Astrocyte of the spinal cord (primary cell): ENCODE results near the gene VAX1.

Experiments used
- DNase-seq: peaks from one replicate; pipeline ENCODE4 v3.0.0; 2011; ENCODE audit warnings: low read depth, low spot score
- H3K4me3 ChIP-seq: 2 replicates; pipeline ENCODE4 v1.5.1; 2011; ENCODE audit warnings: low read depth, mild to moderate bottlenecking, low read length, moderate library complexity
- in situ Hi-C: cut with HindIII; loops from 2 replicates; pipeline ENCODE4 v1.10.0; 2017; ENCODE audit warnings: low sequenced_read_pairs
- TF ChIP-seq, protein P1 (sequence below): IDR thresholded peaks from 2 replicates; pipeline ENCODE4 v1.5.1; 2012; ENCODE audit warnings: low read depth, mild to moderate bottlenecking, low read length, inconsistent platforms

VAX1 gene

DNA sequence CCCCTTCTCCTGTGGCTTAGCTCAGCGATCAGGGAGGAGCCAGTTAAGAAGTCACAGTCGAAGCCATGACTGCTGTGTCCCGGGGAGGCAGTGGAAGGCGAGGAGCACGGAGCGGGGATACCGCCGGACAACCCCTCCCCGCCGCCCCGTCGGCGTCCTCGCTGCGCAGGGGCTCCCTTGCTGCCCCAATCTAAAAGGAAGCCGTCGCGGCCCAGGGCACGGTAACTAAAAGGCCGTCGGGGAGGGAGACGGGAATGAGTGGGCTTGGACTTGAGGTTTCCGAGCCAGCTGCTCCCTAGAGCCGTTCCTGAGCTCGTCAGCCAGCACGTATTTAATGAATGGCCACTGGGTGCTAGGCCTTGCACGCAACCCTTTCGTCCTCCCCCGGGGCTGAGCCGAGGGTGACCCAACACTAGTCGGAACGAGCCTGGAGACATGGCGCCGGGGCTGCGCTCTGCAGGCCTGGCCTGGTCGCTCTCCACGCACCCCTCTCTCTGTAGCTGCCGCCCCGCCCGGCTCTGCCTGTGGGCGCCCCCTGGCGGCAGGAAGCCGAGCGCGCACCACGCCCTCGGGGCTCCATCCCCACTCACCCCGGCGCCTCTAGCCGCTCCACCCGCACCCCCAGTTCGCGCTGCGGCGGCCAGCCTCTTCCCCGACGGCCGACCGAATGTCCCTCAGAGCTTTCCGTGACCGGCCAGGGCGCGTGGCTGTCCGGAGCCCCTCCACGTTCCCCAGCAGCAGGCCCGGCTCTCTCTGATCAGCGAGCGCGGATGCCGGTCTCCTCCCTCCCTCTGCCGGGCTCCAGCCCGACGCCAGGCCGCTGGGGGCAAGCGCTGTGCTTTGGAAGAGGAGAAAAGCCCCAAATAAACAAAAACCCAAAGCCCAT lies 30.0 kb upstream of the VAX1 start:
- H3K4me3 ChIP-seq: no peak overlapping the region
- in situ Hi-C loops: no loop called here
- TF ChIP-seq, protein P1, sequence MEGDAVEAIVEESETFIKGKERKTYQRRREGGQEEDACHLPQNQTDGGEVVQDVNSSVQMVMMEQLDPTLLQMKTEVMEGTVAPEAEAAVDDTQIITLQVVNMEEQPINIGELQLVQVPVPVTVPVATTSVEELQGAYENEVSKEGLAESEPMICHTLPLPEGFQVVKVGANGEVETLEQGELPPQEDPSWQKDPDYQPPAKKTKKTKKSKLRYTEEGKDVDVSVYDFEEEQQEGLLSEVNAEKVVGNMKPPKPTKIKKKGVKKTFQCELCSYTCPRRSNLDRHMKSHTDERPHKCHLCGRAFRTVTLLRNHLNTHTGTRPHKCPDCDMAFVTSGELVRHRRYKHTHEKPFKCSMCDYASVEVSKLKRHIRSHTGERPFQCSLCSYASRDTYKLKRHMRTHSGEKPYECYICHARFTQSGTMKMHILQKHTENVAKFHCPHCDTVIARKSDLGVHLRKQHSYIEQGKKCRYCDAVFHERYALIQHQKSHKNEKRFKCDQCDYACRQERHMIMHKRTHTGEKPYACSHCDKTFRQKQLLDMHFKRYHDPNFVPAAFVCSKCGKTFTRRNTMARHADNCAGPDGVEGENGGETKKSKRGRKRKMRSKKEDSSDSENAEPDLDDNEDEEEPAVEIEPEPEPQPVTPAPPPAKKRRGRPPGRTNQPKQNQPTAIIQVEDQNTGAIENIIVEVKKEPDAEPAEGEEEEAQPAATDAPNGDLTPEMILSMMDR: peak; percentile 71
- DNase-seq: no peak

DNA sequence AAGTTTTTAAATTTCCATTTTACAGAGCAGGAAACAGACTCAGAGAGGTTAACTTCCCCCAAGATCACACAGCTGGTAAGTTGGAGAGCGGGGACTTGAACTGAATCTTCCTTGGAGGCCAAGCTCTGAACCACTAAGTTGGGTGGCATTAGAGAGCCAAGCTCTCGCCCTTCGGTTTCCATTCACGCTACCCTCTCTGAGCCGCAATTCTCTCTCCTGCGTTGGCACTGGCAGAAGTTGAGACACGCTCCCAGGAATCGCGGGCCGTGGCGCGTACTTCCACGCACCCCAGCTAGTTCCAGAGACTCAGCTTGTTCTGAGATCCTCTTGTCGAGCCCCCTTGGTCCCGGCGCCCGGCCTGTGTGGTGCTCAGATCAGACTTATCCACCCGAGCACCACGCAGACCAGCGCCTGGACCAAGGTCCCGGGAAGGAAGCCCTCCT lies 29.3 kb upstream of the VAX1 start:
- DNase-seq: no peak
- H3K4me3 ChIP-seq: no peak overlapping the region
- TF ChIP-seq, protein P1: no peak
- in situ Hi-C loops: no loop called here

DNA sequence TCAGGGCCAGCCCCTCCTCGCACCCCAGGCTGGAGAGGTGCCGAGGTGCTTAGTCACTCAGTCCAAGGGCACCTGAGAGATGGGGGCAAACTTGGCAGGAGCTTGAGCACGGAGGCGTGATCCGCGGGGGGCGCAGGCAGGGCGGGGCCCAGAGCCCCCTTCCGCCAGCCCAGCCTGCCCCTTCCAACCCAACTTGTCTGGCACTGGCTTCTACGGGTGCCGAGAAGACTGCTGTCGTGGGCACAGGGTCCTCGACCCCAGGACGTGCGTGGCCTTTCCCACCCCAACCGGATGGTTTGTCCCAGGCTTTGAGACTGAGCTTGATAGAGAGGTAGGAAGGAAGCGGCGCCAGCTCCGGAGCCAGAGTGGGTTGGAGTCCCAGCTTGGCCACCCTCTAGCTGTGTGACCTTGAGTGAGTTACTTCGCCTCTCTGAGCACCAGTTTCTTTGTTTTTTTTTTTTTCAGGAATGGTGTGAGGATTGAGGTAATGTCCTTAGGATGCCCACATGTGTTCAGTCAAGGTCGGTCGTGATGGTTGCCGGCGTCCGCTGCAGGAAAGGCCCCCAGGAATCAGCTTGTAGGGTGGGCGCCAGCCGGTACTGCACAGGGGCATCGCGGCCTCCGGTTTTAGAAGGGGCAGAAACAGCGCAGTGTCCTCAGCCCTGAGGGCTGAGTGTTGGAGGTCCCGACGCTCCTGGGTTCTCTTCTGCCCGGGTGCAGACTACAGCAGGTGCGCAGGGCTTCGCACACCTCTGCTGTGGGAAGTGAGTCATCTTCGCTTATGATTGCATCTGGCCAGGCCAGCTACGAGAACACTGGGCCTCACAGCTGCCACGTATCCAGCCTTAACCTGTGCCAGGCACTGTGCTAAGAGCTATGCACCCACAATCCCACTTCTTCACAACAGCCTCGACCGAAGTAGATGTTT lies 28.6 kb upstream of the VAX1 start:
- in situ Hi-C loops: no loop called here
- TF ChIP-seq, protein P1: no peak
- no peak for DNase-seq
- H3K4me3 ChIP-seq: no peak overlapping the region

DNA sequence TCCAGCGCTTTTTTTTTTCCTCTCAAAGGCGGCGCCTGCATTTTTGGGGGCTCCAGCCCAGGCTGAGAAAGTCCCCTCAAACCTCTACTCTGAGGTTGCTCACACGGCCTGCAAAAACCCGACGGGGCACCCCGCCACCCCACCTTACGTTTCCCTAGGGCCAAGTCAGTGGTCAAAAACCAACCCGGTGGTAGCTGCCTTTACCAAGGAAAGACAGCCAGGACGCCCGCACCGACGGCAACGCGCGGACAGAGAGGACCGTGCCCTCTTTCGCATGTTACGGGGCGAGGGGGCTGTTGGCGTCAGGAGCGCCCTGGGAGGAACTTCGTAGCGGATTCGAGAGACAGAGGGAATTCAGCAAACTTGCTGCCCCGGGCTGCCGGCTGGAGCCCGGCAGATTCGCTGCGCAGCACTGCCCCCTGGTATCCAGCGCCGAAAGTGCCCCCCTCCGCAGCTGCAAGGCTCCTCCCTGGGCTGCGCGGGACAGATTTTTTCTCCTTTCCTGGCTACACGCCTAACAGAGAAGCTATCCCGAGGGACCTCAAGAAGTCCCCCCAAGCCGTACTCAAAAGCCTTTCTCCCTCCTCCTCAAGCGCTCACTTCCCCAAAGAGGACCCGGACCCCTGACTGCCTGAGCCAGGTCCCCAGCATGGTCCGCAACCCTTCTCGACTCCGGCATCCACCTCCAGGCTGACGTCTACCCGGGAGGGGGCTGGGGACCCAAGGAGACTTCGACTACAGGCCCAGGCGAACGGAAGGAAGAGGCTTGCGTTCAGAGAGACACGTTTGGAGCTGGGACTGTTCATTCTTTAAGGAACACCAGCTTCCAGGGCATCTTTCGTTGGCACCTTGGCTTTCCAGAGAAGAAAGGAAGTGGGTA lies 27.7 kb upstream of the VAX1 start:
- TF ChIP-seq, protein P1: peak; percentile 81
- DNase-seq: no peak
- no peak overlapping the region for H3K4me3 ChIP-seq
- in situ Hi-C loops: no loop called here

DNA sequence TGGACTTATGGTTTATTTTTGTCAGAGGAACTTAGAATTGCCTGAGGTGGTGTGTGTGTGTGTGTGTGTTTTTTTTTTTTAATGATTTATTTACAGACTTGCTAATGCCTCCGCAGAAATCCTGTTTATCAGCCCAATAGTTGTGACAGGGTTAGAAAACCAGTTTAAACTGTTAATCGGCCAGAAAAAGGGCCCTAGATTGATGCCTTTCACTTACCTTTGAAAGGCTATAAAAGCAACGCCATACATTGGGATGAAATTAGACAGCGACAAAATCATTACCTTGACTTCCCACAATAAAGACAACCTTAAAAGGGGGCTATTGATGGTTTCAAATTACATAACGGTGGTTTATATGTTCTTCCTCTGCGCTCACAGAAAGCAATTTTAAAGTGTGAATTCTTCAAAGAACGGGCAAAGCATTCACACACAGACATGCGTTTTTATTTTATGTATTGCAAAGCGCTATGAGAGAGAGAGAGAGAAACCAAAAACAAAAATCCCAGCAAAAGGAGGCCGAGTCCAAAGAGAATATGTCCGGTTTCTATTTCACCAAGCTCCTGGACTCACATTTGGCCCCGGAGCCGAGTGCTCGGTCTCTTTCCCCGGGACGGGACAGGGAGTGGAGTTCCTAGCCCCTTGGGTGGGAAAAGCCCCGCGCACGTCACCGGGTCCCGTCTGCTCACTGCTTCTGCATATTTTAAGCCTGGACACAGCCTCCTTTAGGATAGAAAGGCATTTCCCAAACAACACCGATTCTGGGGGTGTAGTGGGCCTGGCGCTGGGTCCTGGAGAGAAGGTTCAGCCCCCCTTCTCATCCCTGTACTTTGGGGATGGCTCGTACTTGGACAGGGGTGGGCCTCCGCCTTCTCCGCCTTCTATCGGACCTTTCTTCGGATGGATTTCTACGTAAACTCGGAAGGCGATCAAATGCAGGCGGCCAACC lies 26.8 kb upstream of the VAX1 start:
- no peak for DNase-seq

More for the DNA sequence above, 26.8 kb upstream of the VAX1 start:
- in situ Hi-C loops: no loop called here
- H3K4me3 ChIP-seq: no peak overlapping the region
- TF ChIP-seq, protein P1: no peak
